ENCODE measurements around the gene TBC1D2.

TBC1D2 gene

DNA sequence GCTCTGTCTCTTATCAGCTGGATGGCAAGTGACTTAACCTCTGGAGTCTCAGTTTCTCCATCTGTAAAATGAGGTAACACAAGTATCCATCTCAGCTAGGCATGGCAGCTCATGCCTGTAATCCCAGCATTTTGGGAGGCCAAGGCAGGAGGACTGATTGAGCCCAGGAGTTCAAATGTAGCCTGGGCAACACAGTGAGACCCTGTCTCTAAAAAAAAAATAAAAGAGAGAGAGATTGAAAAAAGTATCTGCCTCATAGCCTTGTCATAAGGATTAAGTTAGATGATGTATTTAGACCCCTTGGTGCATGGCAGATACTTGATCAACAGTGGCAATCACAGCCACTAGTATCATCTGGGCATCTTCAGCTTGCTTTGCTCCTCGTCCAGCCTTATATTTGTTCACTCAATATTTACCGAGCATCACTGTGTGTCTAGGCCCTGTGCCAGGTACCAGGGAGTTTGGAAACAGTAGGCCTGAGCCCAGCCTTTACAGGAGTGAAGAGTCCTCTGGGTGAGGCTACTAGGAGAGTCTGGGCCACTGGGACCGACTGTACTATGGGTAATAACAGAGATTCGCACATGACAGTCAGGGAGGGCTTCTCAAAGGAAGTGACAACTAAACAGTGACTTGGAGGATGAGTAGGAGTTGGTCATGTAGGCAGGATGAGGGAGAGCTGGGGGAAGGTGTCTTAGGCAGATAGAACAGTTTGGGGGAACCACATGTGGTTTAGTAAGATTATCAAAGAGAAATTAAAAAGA lies 97.2 kb downstream of the TBC1D2 start:
- TF ChIP-seq JUND (IDR thresholded peaks at IDR 0.05; ENCODE audit: low read depth): no peak
- DNase-seq (ENCODE audit: low read depth in 1 of 2, low spot score in 1 of 2): peak; percentile 34 to 92
- in situ Hi-C loops (cut with HindIII; ENCODE audit: low pct_unique_long_range_greater_than_20kb, low sequenced_read_pairs): no loop called here

DNA sequence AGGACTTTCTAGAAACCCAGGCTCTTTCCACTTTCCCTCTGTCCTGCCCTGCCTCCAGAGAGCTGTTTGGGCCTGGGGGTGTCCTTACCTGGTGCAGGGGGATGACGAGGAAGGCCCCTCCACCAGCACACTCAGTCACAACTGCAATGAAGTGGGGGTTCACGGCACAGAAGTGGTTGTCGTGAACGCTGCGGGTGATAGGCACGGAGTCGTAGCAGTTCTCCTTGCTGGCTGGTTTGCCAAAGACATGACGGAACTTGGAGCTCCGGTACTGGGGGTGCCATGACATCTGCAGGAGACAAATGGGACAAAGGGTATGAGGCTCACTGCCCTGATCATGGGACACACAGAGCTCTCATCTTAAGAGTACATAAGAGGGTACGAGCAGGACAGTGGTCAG lies 98.1 kb downstream of the TBC1D2 start:
- TF ChIP-seq JUND (IDR thresholded peaks at IDR 0.05; ENCODE audit: low read depth): no peak
- in situ Hi-C loops (cut with HindIII; ENCODE audit: low pct_unique_long_range_greater_than_20kb, low sequenced_read_pairs): no loop called here
- no peak for DNase-seq (ENCODE audit: low read depth in 1 of 2, low spot score in 1 of 2)

DNA sequence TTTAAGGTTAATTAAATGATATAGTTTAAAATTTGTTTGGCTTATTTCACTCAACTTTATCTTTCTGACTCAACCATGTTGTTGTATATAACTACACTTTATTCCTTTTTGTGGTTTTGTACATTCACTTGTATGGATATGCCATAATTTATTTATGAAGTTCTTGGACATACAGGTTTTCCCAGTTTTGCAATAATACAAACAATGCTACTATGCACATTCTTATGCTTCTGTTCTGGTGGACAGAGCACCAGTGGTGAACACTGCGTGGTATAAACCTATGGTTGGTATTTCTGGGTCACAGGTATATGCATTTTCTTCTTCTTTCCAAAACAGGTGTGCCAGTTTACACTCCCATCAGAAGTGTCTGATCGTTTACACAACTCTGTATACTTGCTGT lies 100.8 kb downstream of the TBC1D2 start:
- no peak for TF ChIP-seq JUND (IDR thresholded peaks at IDR 0.05; ENCODE audit: low read depth)
- DNase-seq (ENCODE audit: low read depth in 1 of 2, low spot score in 1 of 2): peak in 1 of 2 experiments; percentile 77
- in situ Hi-C loops (cut with HindIII; ENCODE audit: low pct_unique_long_range_greater_than_20kb, low sequenced_read_pairs): no loop called here

DNA sequence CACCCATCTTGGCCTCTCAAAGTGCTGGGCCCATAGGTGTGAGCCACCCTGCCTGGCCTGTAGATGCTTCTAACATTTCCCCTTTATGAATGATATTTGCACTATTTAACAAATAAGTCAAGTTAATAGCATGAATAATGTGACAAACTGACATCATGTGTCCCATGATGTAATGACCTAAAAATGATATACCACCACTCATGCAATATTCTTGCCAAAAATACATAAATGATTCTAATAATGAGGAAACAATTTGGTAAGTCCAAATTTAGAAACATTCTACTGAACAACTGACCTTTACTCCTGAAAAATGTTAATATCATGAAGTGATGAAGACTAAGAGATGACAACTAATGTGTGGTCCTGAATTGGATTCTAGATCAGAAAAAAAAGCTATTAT lies 102.9 kb downstream of the TBC1D2 start:
- DNase-seq (ENCODE audit: low read depth in 1 of 2, low spot score in 1 of 2): no peak
- no peak for TF ChIP-seq JUND (IDR thresholded peaks at IDR 0.05; ENCODE audit: low read depth)
- in situ Hi-C loops (cut with HindIII; ENCODE audit: low pct_unique_long_range_greater_than_20kb, low sequenced_read_pairs): no loop called here

DNA sequence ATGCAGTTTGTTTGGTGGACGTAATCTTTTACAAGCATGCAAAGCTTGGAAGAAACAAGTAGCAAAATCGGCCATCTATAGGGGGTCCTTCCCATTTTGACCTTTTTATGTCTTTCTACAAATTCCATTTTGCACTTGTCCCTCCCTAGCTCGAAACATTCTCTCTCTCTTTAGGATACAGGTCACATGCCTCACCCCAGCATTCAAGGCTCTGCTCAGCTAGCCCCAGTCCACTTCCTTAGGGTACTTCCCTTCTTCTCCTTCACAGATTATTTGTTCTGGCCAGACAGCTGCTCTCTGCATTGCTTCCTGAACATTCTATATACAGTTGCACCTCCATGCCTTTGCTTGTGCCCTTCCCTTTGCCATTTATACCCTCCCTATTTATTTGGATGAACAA lies 104.7 kb downstream of the TBC1D2 start:
- in situ Hi-C loops (cut with HindIII; ENCODE audit: low pct_unique_long_range_greater_than_20kb, low sequenced_read_pairs): no loop called here
- no peak for TF ChIP-seq JUND (IDR thresholded peaks at IDR 0.05; ENCODE audit: low read depth)
- no peak for DNase-seq (ENCODE audit: low read depth in 1 of 2, low spot score in 1 of 2)

DNA sequence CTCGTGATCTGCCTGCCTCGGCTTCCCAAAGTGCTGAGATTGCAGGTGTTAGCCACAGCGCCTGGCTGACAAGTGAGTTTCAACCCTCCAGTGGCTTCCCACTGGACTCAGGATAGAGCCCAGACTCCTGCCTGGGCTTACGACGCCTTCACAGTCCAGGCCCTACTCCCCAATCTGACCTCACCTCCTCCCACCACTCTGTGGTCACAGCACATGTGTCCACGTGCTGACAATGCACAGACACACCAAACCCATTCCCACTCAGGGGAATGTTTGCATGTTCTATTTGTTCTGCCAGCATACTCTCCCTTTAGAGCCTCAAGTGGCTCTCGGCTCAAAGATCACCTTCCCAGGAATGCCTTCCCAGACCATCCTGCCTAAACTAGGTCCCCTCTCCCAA lies 105.3 kb downstream of the TBC1D2 start:
- DNase-seq (ENCODE audit: low read depth in 1 of 2, low spot score in 1 of 2): no peak
- TF ChIP-seq JUND (IDR thresholded peaks at IDR 0.05; ENCODE audit: low read depth): no peak
- in situ Hi-C loops (cut with HindIII; ENCODE audit: low pct_unique_long_range_greater_than_20kb, low sequenced_read_pairs): no loop called here

DNA sequence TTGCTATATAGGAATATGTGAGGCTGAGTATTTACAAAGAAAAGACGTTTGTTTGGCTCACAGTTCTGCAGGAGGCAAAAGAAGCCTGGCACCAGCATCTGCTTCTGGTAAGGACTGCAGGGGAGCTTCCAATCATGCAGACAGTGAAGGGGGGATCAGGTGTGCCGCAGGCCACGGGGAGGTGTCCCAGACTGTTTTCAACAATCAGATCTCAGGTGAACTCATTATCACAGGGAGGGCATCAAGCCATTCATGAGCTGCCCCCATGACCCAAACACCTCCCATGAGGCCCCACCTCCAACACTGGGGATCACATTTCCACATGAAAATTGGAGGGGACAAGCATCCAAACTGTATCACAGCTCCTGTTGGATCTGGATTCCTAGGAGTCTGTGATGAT lies 106.0 kb downstream of the TBC1D2 start:
- in situ Hi-C loops (cut with HindIII; ENCODE audit: low pct_unique_long_range_greater_than_20kb, low sequenced_read_pairs): no loop called here
- TF ChIP-seq JUND (IDR thresholded peaks at IDR 0.05; ENCODE audit: low read depth): no peak
- DNase-seq (ENCODE audit: low read depth in 1 of 2, low spot score in 1 of 2): no peak
